PFSK-1 (cell line): ENCODE results near the gene GPAT3.

Experiments used
- POLR2AphosphoS5 ChIP-seq: IDR thresholded peaks from 2 replicates; pipeline ENCODE4 v1.6.1; 2012; ENCODE audit warnings: low read depth, mild to moderate bottlenecking, control low read depth, low read length, moderate library complexity
- SIN3A ChIP-seq: IDR thresholded peaks from 2 replicates; pipeline ENCODE4 v1.6.1; 2012; ENCODE audit warnings: mild to moderate bottlenecking, low read length, moderate library complexity, borderline replicate concordance; ENCODE audit not compliant: insufficient read depth
- TF ChIP-seq, protein P1 (sequence below), 2 experiments: IDR thresholded peaks; 2 replicates each; pipeline versions ENCODE4 v1.6.1 to v1.8.0; 2011 to 2012; ENCODE audit warnings: low read depth in 2 of 2, low read length in 2 of 2, control low read depth in 1 of 2, inconsistent platforms in 1 of 2, mild to moderate bottlenecking in 1 of 2, moderate library complexity in 1 of 2; ENCODE audit not compliant: insufficient read depth in 1 of 2

DNA sequence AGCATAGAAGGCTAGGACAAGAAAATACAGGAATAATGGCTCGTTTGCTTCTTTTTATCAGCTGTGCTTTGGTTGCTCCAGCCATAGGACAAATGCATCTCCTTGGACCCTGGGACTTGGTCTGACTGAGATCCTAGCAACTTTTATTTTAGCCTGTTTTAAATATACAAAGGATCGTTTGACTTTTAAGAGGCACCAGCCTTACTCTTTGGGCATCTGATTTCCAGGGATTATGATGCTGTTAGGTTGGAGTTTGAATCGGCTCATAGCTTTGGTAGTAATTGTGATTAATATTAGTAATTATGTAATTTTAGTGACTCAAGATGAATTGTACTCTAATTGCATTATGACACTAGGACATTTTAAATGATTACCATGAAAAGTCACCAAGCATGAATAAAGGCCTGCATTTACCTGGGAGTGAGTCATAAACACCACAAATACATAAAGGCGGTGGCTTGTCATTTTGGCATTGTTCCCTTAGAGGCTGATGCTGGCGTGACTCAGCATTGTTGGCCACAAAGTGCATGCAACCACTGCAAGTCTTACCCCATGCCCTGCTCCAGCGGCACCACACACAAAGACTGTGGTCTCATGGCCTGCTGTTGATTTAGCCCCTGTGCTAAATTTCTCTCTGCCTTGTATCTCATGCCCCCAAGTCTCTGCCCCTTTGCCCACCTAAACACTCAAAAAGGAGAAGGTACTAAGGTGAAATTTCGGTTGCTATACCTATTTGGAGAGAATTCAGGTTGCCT lies 12.4 kb downstream of the GPAT3 start:
- no peak for TF ChIP-seq POLR2AphosphoS5
- TF ChIP-seq, protein P1, sequence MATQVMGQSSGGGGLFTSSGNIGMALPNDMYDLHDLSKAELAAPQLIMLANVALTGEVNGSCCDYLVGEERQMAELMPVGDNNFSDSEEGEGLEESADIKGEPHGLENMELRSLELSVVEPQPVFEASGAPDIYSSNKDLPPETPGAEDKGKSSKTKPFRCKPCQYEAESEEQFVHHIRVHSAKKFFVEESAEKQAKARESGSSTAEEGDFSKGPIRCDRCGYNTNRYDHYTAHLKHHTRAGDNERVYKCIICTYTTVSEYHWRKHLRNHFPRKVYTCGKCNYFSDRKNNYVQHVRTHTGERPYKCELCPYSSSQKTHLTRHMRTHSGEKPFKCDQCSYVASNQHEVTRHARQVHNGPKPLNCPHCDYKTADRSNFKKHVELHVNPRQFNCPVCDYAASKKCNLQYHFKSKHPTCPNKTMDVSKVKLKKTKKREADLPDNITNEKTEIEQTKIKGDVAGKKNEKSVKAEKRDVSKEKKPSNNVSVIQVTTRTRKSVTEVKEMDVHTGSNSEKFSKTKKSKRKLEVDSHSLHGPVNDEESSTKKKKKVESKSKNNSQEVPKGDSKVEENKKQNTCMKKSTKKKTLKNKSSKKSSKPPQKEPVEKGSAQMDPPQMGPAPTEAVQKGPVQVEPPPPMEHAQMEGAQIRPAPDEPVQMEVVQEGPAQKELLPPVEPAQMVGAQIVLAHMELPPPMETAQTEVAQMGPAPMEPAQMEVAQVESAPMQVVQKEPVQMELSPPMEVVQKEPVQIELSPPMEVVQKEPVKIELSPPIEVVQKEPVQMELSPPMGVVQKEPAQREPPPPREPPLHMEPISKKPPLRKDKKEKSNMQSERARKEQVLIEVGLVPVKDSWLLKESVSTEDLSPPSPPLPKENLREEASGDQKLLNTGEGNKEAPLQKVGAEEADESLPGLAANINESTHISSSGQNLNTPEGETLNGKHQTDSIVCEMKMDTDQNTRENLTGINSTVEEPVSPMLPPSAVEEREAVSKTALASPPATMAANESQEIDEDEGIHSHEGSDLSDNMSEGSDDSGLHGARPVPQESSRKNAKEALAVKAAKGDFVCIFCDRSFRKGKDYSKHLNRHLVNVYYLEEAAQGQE (IDR thresholded peaks at IDR 0.05; ENCODE audit: insufficient read depth in 1 of 2, low read depth in 2 of 2, low read length in 2 of 2): 0 out of 4 replicates have a peak, but pooled peaks of 1 of the 2 experiments have one; percentile 9
- TF ChIP-seq SIN3A: no peak; the same call in 1 of the 2 replicates
